ENCODE results near the gene POLD4.

Gene POLD4

GRCh38 chr11:67313125-67313890 is 40.0 kb downstream of the POLD4 start:
- Histone ChIP-seq H3K27me3 (ENCODE audit: insufficient read depth, low read depth, severe bottlenecking) (no peaks in the 10 kb centered on the region), H3K4me3 (ENCODE audit: low read depth, low read length) (no peak overlapping the region), H3K36me3 (peaks cover 9% of the 10 kb centered on the region), H3K27ac (no peak overlapping the region), H3K9me3 (ENCODE audit: severe bottlenecking) (no peaks in the 10 kb centered on the region)
- TF ChIP-seq CTCF (IDR thresholded peaks at IDR 0.05; ENCODE audit: low read depth, low read length): no peak
- no peak for DNase-seq

DNA sequence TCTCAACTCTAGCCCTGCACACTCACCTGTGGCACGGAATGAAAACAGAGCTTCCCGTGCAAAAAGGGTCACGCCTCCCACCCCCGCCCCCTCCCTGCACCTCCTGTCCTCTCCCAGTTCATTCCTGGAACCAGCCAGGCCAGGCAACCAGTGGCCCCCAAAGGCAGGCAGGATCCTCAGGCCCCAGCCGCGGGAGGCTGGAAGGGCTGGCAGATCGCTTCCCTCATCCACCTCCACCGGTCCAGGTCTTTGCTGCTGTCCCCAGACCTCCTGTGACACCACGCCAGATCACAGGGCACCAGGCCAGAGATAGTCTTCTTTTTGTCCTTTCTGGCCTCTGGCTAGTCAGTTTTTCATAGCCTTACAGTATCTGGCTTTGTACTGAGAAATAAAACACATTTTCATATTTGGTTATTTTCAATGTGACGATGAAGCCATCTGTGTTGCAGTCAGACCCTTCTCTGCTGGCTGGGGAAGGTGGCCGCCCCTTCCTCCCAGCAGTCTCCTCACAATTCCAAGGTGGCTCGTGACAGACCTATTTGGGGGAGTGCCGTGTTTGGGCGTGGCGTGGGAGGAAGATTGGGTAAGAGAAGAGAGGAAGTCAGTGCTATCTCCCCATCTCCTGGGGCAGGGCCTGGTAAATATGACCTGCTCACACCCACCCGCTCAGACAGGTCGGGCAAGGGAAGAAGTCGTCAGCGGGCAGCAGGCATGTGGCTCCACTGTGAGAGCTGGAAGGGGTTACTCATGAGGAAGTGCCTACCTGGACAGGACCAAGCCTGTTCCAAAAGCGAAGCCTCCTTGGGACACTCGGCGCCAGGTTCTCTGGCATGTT is 40.9 kb downstream of the POLD4 start:
- no peak overlapping the region for H3K27ac ChIP-seq
- H3K9me3 ChIP-seq (ENCODE audit: severe bottlenecking): no peaks in the 10 kb centered on the region
- TF ChIP-seq CTCF (IDR thresholded peaks at IDR 0.05; ENCODE audit: low read depth, low read length): no peak
- peaks cover 9% of the 10 kb centered on the region for H3K36me3 ChIP-seq
- DNase-seq: no peak
- H3K4me3 ChIP-seq (ENCODE audit: low read depth, low read length): no peak overlapping the region
- H3K27me3 ChIP-seq (ENCODE audit: insufficient read depth, low read depth, severe bottlenecking): no peaks in the 10 kb centered on the region

DNA sequence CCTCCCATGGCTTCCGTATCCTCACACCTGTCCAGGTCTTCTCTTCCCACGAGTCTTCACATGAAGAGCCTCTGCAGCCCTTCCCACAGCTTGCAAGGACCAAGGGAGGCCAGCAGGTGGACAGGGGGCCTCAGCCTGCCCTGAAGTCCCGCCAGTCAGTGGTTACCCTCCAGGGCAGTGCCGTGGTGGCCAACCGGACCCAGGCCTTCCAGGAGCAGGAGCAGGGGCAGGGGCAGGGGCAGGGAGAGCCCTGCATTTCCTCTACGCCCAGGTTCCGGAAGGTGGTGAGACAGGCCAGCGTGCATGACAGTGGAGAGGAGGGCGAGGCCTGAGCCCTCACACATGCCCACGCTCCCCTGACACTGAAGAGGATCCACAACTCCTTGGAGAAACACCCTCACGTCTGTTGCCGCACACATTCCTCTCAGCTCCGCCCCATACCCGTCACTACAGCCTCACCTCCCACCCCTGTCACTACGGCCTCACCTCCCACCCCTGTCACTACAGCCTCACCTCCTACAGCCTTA is 41.7 kb downstream of the POLD4 start:
- H3K9me3 ChIP-seq (ENCODE audit: severe bottlenecking): no peaks in the 10 kb centered on the region
- H3K27ac ChIP-seq: no peak overlapping the region
- TF ChIP-seq CTCF (IDR thresholded peaks at IDR 0.05; ENCODE audit: low read depth, low read length): peak; percentile 15; the same call in 1 of the 2 replicates
- DNase-seq: no peak
- H3K36me3 ChIP-seq: peaks cover 9% of the 10 kb centered on the region
- no peak overlapping the region for H3K4me3 ChIP-seq (ENCODE audit: low read depth, low read length)
- no peaks in the 10 kb centered on the region for H3K27me3 ChIP-seq (ENCODE audit: insufficient read depth, low read depth, severe bottlenecking)

DNA sequence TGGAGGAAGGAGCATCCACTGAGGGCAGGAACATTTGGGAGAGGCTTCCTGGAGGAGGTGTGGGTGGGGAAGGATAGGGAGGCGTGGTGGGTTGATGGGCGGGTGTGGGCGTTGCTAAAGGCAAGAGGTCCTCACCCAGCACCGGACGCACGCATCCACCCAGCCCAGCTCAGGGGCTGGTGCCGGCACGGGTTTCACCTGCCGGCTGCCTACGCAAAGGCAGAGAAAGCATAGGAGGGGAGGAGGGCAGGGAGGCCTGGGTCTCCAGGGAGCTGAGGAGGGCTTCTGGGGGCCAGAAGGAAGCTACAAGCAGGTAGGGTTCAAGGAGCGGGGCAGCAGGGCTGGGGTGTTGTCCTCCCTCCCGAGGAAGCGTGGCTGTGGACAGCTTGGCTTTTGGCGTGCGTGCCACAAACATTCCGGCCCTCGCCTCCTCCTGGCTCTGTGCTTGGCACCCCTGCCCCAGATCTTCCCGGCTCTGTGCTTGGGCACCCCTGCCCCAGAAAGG is 42.2 kb downstream of the POLD4 start:
- H3K4me3 ChIP-seq (ENCODE audit: low read depth, low read length): no peak overlapping the region
- no peak for TF ChIP-seq CTCF (IDR thresholded peaks at IDR 0.05; ENCODE audit: low read depth, low read length)
- H3K9me3 ChIP-seq (ENCODE audit: severe bottlenecking): no peaks in the 10 kb centered on the region
- no peak overlapping the region for H3K27ac ChIP-seq
- peaks cover 9% of the 10 kb centered on the region for H3K36me3 ChIP-seq
- no peaks in the 10 kb centered on the region for H3K27me3 ChIP-seq (ENCODE audit: insufficient read depth, low read depth, severe bottlenecking)
- no peak for DNase-seq

DNA sequence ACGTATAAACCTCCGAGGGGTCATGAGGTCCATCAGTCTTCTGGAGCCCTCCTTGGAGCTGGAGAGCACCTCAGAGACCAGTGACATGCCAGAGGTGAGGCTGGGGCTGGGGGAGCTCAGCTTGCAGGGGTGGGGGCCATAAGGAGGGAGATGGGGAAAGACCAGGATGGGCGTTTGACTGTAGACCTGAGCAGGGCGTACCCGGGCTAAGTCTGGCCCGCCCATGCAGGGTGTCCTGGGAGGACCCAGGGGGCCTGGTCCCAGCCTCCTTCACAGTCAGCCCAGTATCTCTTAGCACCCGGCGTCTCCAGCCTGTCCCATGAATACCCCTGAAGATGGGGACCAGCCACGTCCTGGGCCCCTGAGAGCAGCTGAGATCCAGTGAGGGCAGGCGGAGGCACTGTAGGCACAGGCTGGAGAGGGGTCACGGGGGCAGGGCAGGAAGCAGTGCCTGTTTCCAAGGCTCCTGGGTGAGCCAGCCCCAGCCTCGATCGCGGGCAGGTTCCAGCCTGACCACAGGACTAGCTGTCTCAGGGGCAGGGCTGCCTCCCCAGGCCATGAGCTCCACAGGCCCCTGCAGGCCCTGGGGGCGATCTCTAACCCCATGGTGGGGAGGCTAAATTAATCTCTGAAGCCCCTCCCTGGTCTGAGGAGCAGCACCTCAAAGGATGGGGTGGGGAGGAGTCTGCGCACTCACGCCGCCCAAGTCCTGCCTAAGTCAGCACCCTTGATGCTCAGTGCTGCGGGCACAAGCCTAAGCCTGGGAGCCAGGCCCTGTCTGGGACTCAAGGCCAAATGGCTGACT is 42.9 kb downstream of the POLD4 start:
- H3K27me3 ChIP-seq (ENCODE audit: insufficient read depth, low read depth, severe bottlenecking): no peaks in the 10 kb centered on the region
- no peak for DNase-seq
- H3K9me3 ChIP-seq (ENCODE audit: severe bottlenecking): no peaks in the 10 kb centered on the region
- TF ChIP-seq CTCF (IDR thresholded peaks at IDR 0.05; ENCODE audit: low read depth, low read length): no peak
- H3K27ac ChIP-seq: no peak overlapping the region
- H3K4me3 ChIP-seq (ENCODE audit: low read depth, low read length): no peak overlapping the region
- H3K36me3 ChIP-seq: peaks cover 9% of the 10 kb centered on the region

All from WERI-Rb-1 (cell line).